Measurements from ENCODE around the gene FAM222A. TPM values are rescaled to one million over a fixed set of nuclear protein-coding genes. Genes with fewer than 3 reads are reported as not detected.

The FAM222A gene
- total RNA-seq, 1 donor from 2014 or later: 2.4 TPM

DNA sequence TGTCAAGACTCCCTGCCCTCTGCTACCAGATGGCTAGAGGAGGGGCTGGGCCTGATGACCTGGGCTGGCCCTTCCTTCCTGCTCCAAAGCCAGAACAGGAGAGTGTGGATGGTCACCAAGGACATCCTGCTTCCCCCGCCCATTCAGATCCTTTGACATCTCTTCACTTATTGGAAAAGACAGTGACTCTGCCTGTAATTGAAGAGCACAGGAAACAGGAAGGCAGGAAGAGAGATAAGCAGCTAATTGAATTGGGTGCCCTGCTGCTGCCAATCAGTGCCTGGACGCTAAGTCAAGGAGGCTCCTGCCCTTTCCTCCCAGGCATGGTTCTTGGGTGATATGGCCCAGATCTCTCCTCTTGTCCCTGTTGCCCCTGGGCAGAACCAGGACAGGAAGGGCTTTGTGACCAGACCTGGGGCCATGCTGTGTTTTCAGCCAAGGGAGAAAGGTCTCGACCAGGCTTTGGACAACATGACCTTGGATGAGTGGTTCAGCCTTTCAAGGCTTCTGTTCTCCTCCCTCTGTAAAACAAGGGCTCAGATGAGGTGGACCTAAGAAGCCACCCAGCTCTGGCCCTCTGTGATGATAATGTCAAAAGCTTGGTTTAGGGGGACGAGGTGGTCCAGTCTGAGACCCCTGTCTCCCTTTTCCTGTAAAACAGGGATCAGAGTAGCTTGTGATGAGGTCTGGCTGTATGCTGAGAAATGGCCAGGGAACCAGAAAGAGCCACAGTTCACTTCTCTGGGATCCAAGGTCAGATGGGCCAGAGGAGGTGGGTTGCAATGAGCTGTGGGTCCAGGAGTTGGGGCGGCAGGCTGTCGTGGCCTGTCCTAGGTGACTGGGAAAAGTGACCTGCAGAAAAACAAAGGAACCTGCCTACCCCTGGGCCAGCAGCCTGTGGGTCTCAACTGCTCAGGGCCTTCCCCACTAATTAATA, 38.8 kb downstream of the FAM222A start:
- Histone ChIP-seq H3K36me3 (no peaks in the 10 kb centered on the region), H3K9me3 (peaks cover 17% of the 10 kb centered on the region), H3K4me3 (no peak overlapping the region), H3K4me1 (no peaks in the 10 kb centered on the region), H3K27ac (no peak overlapping the region), H3K27me3 (ENCODE audit: low read depth) (no peaks in the 10 kb centered on the region)
- intact Hi-C loops (cut with DNase I): no loop called here
- TF ChIP-seq, protein P1, sequence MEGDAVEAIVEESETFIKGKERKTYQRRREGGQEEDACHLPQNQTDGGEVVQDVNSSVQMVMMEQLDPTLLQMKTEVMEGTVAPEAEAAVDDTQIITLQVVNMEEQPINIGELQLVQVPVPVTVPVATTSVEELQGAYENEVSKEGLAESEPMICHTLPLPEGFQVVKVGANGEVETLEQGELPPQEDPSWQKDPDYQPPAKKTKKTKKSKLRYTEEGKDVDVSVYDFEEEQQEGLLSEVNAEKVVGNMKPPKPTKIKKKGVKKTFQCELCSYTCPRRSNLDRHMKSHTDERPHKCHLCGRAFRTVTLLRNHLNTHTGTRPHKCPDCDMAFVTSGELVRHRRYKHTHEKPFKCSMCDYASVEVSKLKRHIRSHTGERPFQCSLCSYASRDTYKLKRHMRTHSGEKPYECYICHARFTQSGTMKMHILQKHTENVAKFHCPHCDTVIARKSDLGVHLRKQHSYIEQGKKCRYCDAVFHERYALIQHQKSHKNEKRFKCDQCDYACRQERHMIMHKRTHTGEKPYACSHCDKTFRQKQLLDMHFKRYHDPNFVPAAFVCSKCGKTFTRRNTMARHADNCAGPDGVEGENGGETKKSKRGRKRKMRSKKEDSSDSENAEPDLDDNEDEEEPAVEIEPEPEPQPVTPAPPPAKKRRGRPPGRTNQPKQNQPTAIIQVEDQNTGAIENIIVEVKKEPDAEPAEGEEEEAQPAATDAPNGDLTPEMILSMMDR (IDR thresholded peaks at IDR 0.05): no peak
- ATAC-seq (peak in 1 of 2 donors; percentile 17), DNase-seq (peak; percentile 19)

DNA sequence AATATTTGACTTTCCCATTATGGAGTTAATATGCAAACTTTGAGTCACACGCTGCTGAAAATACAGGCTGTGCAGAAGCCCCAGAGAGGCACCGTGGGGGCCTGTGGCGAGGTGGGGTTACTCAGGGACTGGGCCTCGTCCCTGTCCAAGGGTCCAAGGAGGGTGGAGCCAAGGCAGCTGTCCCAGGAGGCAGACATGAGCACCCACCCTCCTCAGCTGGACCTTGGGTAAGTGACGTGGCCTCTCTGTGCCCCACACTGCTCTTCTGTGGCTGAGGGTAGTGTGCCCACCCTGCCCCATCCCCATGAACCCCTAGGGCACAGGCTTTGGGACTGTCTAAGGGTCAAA, 39.4 kb downstream of the FAM222A start:
- Histone ChIP-seq H3K27me3 (ENCODE audit: low read depth) (no peaks in the 10 kb centered on the region), H3K4me3 (no peak overlapping the region), H3K36me3 (no peaks in the 10 kb centered on the region), H3K27ac (no peak overlapping the region), H3K4me1 (no peaks in the 10 kb centered on the region), H3K9me3 (peaks cover 17% of the 10 kb centered on the region)
- TF ChIP-seq, protein P1 (IDR thresholded peaks at IDR 0.05): no peak
- intact Hi-C loops (cut with DNase I): no loop called here
- DNase-seq (peak; percentile 35), ATAC-seq (peak in 1 of 2 donors; percentile 7)

DNA sequence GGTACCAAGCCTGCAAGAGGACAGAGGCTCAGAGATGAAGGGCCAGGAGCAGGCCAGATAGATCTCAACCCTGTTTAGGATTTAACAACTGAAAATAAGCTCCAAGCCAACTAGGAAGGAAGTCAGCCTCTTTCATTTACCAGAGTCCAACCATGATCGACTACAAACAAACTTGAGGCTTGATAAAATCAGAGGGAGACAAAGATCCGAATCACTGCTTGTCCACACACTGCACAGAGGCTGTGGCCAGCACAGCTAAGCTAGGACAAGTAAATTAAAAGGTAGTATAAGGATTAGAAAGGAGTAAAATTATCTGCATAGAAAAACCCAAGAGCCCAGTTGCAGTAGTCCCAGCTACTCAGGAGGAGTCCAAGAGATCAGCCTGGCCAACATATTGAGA, 40.3 kb downstream of the FAM222A start:
- intact Hi-C loops (cut with DNase I): no loop called here
- Histone ChIP-seq H3K36me3 (no peaks in the 10 kb centered on the region), H3K4me1 (no peaks in the 10 kb centered on the region), H3K27me3 (ENCODE audit: low read depth) (no peaks in the 10 kb centered on the region), H3K27ac (no peak overlapping the region), H3K4me3 (no peak overlapping the region), H3K9me3 (peaks cover 17% of the 10 kb centered on the region)
- TF ChIP-seq, protein P1 (IDR thresholded peaks at IDR 0.05): no peak
- ATAC-seq (no peak), DNase-seq (no peak)

DNA sequence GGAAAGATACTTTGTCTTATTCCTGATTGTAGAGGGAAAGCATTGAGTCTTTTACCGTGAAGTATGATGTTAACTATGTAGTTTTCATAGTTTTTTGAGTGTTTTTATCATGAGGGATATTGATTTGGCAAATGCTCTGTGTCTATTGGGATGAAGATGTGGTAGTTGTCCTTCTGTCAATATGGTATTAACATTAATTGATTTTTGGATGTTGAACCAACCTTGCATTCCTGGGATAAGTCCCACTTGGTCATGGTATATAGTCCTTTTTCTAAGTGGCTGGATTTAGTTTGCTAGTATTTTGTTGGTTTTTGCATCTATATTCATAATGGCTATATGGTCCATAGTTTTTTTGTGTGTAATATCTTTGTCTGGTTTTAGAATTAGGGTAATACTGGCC, 42.8 kb downstream of the FAM222A start:
- DNase-seq: no peak

DNA sequence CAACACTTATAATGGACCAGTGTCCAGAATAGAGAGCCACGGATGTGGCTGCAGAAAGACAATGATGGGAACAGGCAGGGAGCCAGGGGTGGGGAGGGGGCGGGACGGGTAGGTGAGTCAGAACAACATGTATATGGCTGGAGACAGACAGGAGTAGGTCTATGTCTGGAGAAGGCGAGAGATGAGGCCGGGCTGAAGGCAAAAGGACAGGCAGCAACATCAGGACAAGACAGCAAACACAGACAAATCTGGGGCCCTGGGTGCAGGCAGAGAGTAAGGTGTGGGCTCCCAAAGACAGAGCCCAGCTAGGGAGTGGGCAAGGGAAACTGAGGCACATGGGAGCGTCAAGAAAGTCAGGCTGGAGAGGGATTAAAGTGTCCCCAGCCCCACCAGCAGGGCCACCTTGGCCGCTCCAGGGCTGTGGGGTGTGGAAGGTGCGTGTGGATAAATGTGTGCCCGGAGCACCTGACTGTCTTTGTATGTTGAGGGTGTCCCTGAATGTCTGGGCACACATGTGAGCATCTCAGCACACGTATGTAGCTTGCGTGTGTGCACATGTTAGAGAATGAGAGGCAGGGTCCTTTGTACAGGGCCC, 44.1 kb downstream of the FAM222A start:
- no peak overlapping the region for H3K4me3 ChIP-seq
- intact Hi-C loops (cut with DNase I): no loop called here
- H3K9me3 ChIP-seq: peaks cover 17% of the 10 kb centered on the region
- peaks cover 14% of the 10 kb centered on the region for H3K4me1 ChIP-seq
- DNase-seq (peak; percentile 27), ATAC-seq (no peak)
- no peaks in the 10 kb centered on the region for H3K36me3 ChIP-seq
- TF ChIP-seq, protein P1 (IDR thresholded peaks at IDR 0.05): no peak
- H3K27me3 ChIP-seq (ENCODE audit: low read depth): no peaks in the 10 kb centered on the region
- no peak overlapping the region for H3K27ac ChIP-seq

More for the DNA sequence above, 42.8 kb downstream of the FAM222A start:
- Histone ChIP-seq H3K36me3 (no peaks in the 10 kb centered on the region), H3K27me3 (ENCODE audit: low read depth) (no peaks in the 10 kb centered on the region), H3K4me3 (no peak overlapping the region), H3K4me1 (peaks cover 11% of the 10 kb centered on the region), H3K9me3 (peaks cover 17% of the 10 kb centered on the region), H3K27ac (no peak overlapping the region)
- no peak for ATAC-seq
- TF ChIP-seq, protein P1 (IDR thresholded peaks at IDR 0.05): no peak
- intact Hi-C loops (cut with DNase I): no loop called here
